ENCODE measurements around the gene GMPR2. TPM values are rescaled to one million over a fixed set of nuclear protein-coding genes. Genes with fewer than 3 reads are reported as not detected.

GMPR2 gene
- total RNA-seq, 5 donors from 2014 or later (not counting 1 experiment from before 2014, with no cell fraction given), result 53.8 to 81.2 (median 64.0) TPM

GRCh38 chr14:24263848-24264247 is 31.1 kb downstream of the GMPR2 start:
- ATAC-seq (replicated peaks in 1 of 4), result no peak
- no peak for DNase-seq
- ChIA-PET POLR2A (no interaction called here), CTCF (interaction anchor here in 1 of 2 donors (0.6 kb wide), 1 partner anchor 11 kb away, joined by 3 read pairs; no protein-coding TSS in a partner anchor)
- Mint-ChIP-seq H3K4me3 (no peak overlapping the region), H3K27me3 (no peaks in the 10 kb centered on the region), H3K36me3 (peaks cover 40% of the 10 kb centered on the region), H3K9me3 (no peaks in the 10 kb centered on the region), H3K27ac (no peak overlapping the region), H3K4me1 (peaks cover 0 to 7% (median 0%) of the 10 kb centered on the region in 3 donors)
- H3K4me3 ChIP-seq (ENCODE audit: control insufficient read depth in 1 of 2, extremely low read depth in 1 of 2, low read length in 1 of 2), result no peak overlapping the region
- no CpG with 5 or more reads among the region's 6 CpGs for WGBS (ENCODE audit: insufficient coverage)
- no peaks in the 10 kb centered on the region for H3K4me1 ChIP-seq (ENCODE audit: control insufficient read depth in 1 of 2, extremely low read depth in 1 of 2, insufficient read depth in 2 of 2, low read length in 2 of 2)
- H3K27ac ChIP-seq (ENCODE audit: low read length), result no peak overlapping the region
- peaks cover 13 to 38% of the 10 kb centered on the region in 2 donors for H3K36me3 ChIP-seq (ENCODE audit: control insufficient read depth in 2 of 2, extremely low read depth in 1 of 2, insufficient read depth in 1 of 2, low read length in 1 of 2)
- H3K27me3 ChIP-seq (replicated peaks in 1 of 2; ENCODE audit: control insufficient read depth in 2 of 2, extremely low read depth in 1 of 2, insufficient read depth in 2 of 2, low read length in 1 of 2), result no peaks in the 10 kb centered on the region
- no peaks in the 10 kb centered on the region for H3K9me3 ChIP-seq

DNA sequence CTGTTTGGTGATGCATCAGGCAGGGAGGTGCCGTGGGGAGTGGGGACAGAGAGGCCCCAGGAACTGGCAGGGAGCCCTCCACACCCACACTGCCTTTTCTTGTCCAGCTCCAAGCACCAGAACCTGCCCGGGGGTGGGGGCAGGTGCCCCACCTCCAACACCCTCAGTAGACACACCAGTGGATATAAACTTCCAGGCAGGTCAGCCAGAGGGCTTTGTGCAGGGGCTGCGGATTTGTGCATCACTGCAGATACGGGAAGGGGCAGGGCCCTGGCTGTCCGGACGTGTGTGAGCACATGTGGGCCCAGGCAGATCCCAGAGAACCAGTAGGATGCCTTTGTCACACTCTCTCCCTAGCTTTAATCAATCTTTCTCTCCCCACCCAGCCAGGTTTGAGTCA is 31.6 kb downstream of the GMPR2 start:
- 93% methylated on average over 3 of the region's 6 CpGs for WGBS (ENCODE audit: insufficient coverage)
- H3K27me3 Mint-ChIP-seq, result no peaks in the 10 kb centered on the region
- ATAC-seq (replicated peaks in 1 of 4), result no peak
- ChIA-PET CTCF (interaction anchor here in 1 of 2 donors (0.6 kb wide), 1 partner anchor 10 kb away, joined by 3 read pairs; no protein-coding TSS in a partner anchor), POLR2A (interaction anchor here in 1 of 2 donors (0.6 kb wide), 1 partner anchor 51 kb away, joined by 3 read pairs; the partner anchor contains the start of gene CHMP4A)
- no peak overlapping the region for H3K27ac Mint-ChIP-seq
- H3K9me3 Mint-ChIP-seq, result no peaks in the 10 kb centered on the region
- H3K27ac ChIP-seq (ENCODE audit: low read length), result no peak overlapping the region
- no peaks in the 10 kb centered on the region for H3K4me1 ChIP-seq (ENCODE audit: control insufficient read depth in 1 of 2, extremely low read depth in 1 of 2, insufficient read depth in 2 of 2, low read length in 2 of 2)
- H3K4me3 ChIP-seq (ENCODE audit: control insufficient read depth in 1 of 2, extremely low read depth in 1 of 2, low read length in 1 of 2), result no peak overlapping the region
- H3K4me3 Mint-ChIP-seq, result no peak overlapping the region
- H3K36me3 Mint-ChIP-seq, result peaks cover 43% of the 10 kb centered on the region
- H3K4me1 Mint-ChIP-seq, result peaks cover 0 to 7% (median 2%) of the 10 kb centered on the region in 3 donors
- no peaks in the 10 kb centered on the region for H3K27me3 ChIP-seq (replicated peaks in 1 of 2; ENCODE audit: control insufficient read depth in 2 of 2, extremely low read depth in 1 of 2, insufficient read depth in 2 of 2, low read length in 1 of 2)
- no peaks in the 10 kb centered on the region for H3K9me3 ChIP-seq
- no peak for DNase-seq
- peaks cover 18 to 40% of the 10 kb centered on the region in 2 donors for H3K36me3 ChIP-seq (ENCODE audit: control insufficient read depth in 2 of 2, extremely low read depth in 1 of 2, insufficient read depth in 1 of 2, low read length in 1 of 2)

DNA sequence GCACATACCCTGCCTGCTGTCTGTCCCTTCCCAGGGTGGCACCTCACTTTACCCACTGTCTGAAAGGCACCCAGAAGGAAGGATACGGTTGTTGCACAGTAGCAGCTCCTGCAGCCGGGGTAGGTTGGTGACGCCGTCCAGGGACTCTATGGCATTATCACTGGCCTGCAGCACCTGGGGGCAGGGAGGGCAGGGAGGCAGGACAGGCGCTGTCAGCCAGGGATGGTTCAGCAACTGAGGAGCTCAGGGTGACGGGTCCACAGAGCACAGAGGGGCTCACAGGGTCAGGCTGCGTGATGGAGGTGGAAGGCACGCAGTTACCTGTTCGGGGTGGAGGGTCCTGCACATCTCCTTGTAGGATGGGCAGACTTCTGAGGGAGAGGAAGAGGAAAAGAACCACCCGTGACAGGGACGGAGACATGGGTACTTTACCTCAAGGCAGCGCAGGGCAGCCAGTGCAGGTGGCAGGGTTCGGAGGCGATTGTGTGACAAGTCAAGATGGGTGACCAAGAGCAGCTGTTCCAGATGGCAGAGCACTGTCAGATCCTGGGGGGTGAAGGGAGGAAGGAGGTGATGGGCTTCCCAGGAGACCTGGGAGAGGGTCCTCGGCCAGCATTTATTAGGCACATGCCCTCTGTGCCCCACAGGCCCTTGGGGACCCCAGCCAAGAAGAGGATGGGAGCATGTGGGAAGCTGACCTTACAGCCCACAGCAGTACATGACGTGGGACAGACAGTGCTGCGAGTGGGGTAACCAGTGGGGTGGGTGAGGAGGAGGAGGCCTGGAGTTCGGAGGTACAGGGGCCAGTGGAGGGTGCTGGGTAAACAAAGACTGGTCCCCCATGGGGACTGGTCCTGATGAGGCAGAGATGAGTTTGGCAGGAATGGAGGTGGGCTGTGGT is 33.9 kb downstream of the GMPR2 start:
- Histone ChIP-seq H3K27me3 (replicated peaks in 1 of 2; ENCODE audit: control insufficient read depth in 2 of 2, extremely low read depth in 1 of 2, insufficient read depth in 2 of 2, low read length in 1 of 2) (no peaks in the 10 kb centered on the region), H3K4me1 (ENCODE audit: control insufficient read depth in 1 of 2, extremely low read depth in 1 of 2, insufficient read depth in 2 of 2, low read length in 2 of 2) (peaks cover under 1 to 15% of the 10 kb centered on the region in 2 experiments), H3K4me3 (ENCODE audit: control insufficient read depth in 1 of 2, extremely low read depth in 1 of 2, low read length in 1 of 2) (no peak overlapping the region), H3K9me3 (no peaks in the 10 kb centered on the region), H3K27ac (ENCODE audit: low read length) (no peak overlapping the region), H3K36me3 (ENCODE audit: control insufficient read depth in 2 of 2, extremely low read depth in 1 of 2, insufficient read depth in 1 of 2, low read length in 1 of 2) (peaks cover 18 to 45% of the 10 kb centered on the region in 2 donors)
- DNase-seq (no peak), ATAC-seq (replicated peaks in 1 of 4) (no peak)
- Mint-ChIP-seq H3K27ac (peak overlapping the region in 1 of 2 donors; percentile 7), H3K4me3 (no peak overlapping the region), H3K36me3 (peaks cover 38% of the 10 kb centered on the region), H3K4me1 (peaks cover 10 to 15% (median 13%) of the 10 kb centered on the region in 3 donors), H3K27me3 (no peaks in the 10 kb centered on the region), H3K9me3 (no peaks in the 10 kb centered on the region)
- CTCF ChIA-PET, result interaction anchor here in 1 of 2 donors (1.0 kb wide), 1 partner anchor 44 kb away, joined by 3 read pairs; the partner anchor contains the start of gene LTB4R2
- POLR2A ChIA-PET, result interaction anchor here in 1 of 2 donors (1.2 kb wide), 1 partner anchor 20 kb away, joined by 4 read pairs; no protein-coding TSS in a partner anchor
- WGBS (ENCODE audit: insufficient coverage), result 91% methylated on average over 18 of the region's 18 CpGs

DNA sequence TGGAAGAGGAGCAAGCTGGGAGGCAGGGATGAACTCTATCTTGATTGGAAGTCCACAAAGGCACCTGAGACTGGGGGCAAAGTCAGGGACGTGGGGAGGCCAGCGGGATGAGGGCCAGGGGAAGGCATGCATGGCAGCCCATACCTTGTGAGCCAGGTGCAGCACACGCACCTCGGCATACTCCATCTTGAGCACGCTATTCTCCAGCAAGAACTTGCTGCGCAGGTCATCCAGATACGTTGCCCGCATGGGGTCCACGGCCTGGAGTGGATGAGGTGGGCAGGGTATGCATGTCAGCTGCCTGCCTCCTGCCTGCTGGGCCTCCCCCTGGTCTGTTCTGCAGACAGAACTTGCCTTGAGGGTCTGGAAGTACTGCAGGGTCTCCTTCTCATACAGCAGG is 34.8 kb downstream of the GMPR2 start:
- Mint-ChIP-seq H3K27me3 (no peaks in the 10 kb centered on the region), H3K4me3 (no peak overlapping the region), H3K4me1 (peaks cover 19 to 24% (median 22%) of the 10 kb centered on the region in 3 donors), H3K9me3 (no peaks in the 10 kb centered on the region), H3K27ac (no peak overlapping the region), H3K36me3 (peaks cover 35% of the 10 kb centered on the region)
- H3K4me3 ChIP-seq (ENCODE audit: control insufficient read depth in 1 of 2, extremely low read depth in 1 of 2, low read length in 1 of 2), result no peak overlapping the region
- ATAC-seq (replicated peaks in 1 of 4) (no peak), DNase-seq (no peak)
- H3K9me3 ChIP-seq, result no peaks in the 10 kb centered on the region
- H3K27ac ChIP-seq (ENCODE audit: low read length), result no peak overlapping the region
- peaks cover 18 to 45% of the 10 kb centered on the region in 2 donors for H3K36me3 ChIP-seq (ENCODE audit: control insufficient read depth in 2 of 2, extremely low read depth in 1 of 2, insufficient read depth in 1 of 2, low read length in 1 of 2)
- WGBS (ENCODE audit: insufficient coverage), result 100% methylated on average over 8 of the region's 9 CpGs
- peaks cover 9 to 21% of the 10 kb centered on the region in 2 experiments for H3K4me1 ChIP-seq (ENCODE audit: control insufficient read depth in 1 of 2, extremely low read depth in 1 of 2, insufficient read depth in 2 of 2, low read length in 2 of 2)
- CTCF ChIA-PET, result no interaction called here
- POLR2A ChIA-PET, result no interaction called here
- no peaks in the 10 kb centered on the region for H3K27me3 ChIP-seq (replicated peaks in 1 of 2; ENCODE audit: control insufficient read depth in 2 of 2, extremely low read depth in 1 of 2, insufficient read depth in 2 of 2, low read length in 1 of 2)

GRCh38 chr14:24268225-24268624 is 35.5 kb downstream of the GMPR2 start:
- ChIA-PET CTCF (interaction anchor here in 1 of 2 donors (0.7 kb wide), 1 partner anchor 170 kb away, joined by 4 read pairs; no protein-coding TSS in a partner anchor), POLR2A (no interaction called here)
- H3K4me1 ChIP-seq (ENCODE audit: control insufficient read depth in 1 of 2, extremely low read depth in 1 of 2, insufficient read depth in 2 of 2, low read length in 2 of 2), result peaks cover 10 to 21% of the 10 kb centered on the region in 2 experiments
- no peak overlapping the region for H3K4me3 ChIP-seq (ENCODE audit: control insufficient read depth in 1 of 2, extremely low read depth in 1 of 2, low read length in 1 of 2)
- H3K27me3 Mint-ChIP-seq, result no peaks in the 10 kb centered on the region
- no peak for DNase-seq
- no peak overlapping the region for H3K27ac ChIP-seq (ENCODE audit: low read length)
- H3K4me1 Mint-ChIP-seq, result peaks cover 24 to 30% (median 28%) of the 10 kb centered on the region in 3 donors
- ATAC-seq (replicated peaks in 1 of 4), result no peak
- peaks cover 34% of the 10 kb centered on the region for H3K36me3 Mint-ChIP-seq
- H3K27me3 ChIP-seq (replicated peaks in 1 of 2; ENCODE audit: control insufficient read depth in 2 of 2, extremely low read depth in 1 of 2, insufficient read depth in 2 of 2, low read length in 1 of 2), result no peaks in the 10 kb centered on the region
- WGBS (ENCODE audit: insufficient coverage), result 100% methylated on average over 5 of the region's 9 CpGs
- peaks cover 14 to 45% of the 10 kb centered on the region in 2 donors for H3K36me3 ChIP-seq (ENCODE audit: control insufficient read depth in 2 of 2, extremely low read depth in 1 of 2, insufficient read depth in 1 of 2, low read length in 1 of 2)
- no peak overlapping the region for H3K4me3 Mint-ChIP-seq
- H3K9me3 ChIP-seq, result no peaks in the 10 kb centered on the region
- no peak overlapping the region for H3K27ac Mint-ChIP-seq
- no peaks in the 10 kb centered on the region for H3K9me3 Mint-ChIP-seq

- no peak overlapping the region for H3K4me3 ChIP-seq (ENCODE audit: control insufficient read depth in 1 of 2, extremely low read depth in 1 of 2, low read length in 1 of 2)
- 94% methylated on average over 6 of the region's 8 CpGs for WGBS (ENCODE audit: insufficient coverage)
- H3K27me3 Mint-ChIP-seq, result no peaks in the 10 kb centered on the region
- H3K9me3 ChIP-seq, result no peaks in the 10 kb centered on the region
- H3K27ac ChIP-seq (ENCODE audit: low read length), result no peak overlapping the region
- ATAC-seq (replicated peaks in 1 of 4), result no peak
- POLR2A ChIA-PET, result interaction anchor here in 1 of 2 donors (0.8 kb wide), 1 partner anchor 61 kb away, joined by 3 read pairs; no protein-coding TSS in a partner anchor
- H3K36me3 ChIP-seq (ENCODE audit: control insufficient read depth in 2 of 2, extremely low read depth in 1 of 2, insufficient read depth in 1 of 2, low read length in 1 of 2), result peaks cover 14 to 40% of the 10 kb centered on the region in 2 donors
- H3K27me3 ChIP-seq (replicated peaks in 1 of 2; ENCODE audit: control insufficient read depth in 2 of 2, extremely low read depth in 1 of 2, insufficient read depth in 2 of 2, low read length in 1 of 2), result no peaks in the 10 kb centered on the region
- H3K9me3 Mint-ChIP-seq, result no peaks in the 10 kb centered on the region
- peaks cover 34% of the 10 kb centered on the region for H3K36me3 Mint-ChIP-seq
- H3K4me3 Mint-ChIP-seq, result peak overlapping the region in 2 of 3 donors; percentile 6 to 9
- CTCF ChIA-PET, result interaction anchor here (0.7 to 2.6 kb wide), 5 partner anchors 21 to 27 kb away, joined by 3 to 30 read pairs (median 3); partner anchors contain the start of gene TINF2 (in 1 of the 2)
- H3K4me1 Mint-ChIP-seq, result peaks cover 34 to 41% (median 35%) of the 10 kb centered on the region in 3 donors
- peak overlapping the region in 1 of 2 donors; percentile 19 for H3K27ac Mint-ChIP-seq
- H3K4me1 ChIP-seq (ENCODE audit: control insufficient read depth in 1 of 2, extremely low read depth in 1 of 2, insufficient read depth in 2 of 2, low read length in 2 of 2), result peaks cover 15 to 27% of the 10 kb centered on the region in 2 experiments
- DNase-seq, result no peak
These were observed 36.6 kb downstream of the GMPR2 start for GRCh38 chr14:24269368-24269767.
